ENCODE results near the gene MTMR12.

DNA sequence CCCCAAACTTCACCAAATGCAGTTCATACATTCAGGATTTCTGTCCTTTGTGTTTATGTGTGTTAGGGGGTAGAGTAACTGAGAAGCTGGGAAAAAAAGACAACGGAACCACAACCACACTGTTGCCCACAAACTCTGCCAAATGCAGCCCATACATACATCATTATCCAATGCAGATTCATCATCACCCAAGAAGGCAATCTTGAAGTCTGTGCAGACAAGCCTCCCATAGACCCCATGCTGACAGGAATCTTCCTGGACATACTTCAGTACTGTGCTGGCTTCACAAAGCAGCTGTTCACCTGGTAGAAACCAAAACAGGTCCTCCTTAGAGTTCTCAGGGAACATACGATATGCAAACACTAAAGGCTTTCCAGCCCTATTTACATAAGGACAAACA lies 38.9 kb downstream of the MTMR12 start:
- TF ChIP-seq, protein P1, sequence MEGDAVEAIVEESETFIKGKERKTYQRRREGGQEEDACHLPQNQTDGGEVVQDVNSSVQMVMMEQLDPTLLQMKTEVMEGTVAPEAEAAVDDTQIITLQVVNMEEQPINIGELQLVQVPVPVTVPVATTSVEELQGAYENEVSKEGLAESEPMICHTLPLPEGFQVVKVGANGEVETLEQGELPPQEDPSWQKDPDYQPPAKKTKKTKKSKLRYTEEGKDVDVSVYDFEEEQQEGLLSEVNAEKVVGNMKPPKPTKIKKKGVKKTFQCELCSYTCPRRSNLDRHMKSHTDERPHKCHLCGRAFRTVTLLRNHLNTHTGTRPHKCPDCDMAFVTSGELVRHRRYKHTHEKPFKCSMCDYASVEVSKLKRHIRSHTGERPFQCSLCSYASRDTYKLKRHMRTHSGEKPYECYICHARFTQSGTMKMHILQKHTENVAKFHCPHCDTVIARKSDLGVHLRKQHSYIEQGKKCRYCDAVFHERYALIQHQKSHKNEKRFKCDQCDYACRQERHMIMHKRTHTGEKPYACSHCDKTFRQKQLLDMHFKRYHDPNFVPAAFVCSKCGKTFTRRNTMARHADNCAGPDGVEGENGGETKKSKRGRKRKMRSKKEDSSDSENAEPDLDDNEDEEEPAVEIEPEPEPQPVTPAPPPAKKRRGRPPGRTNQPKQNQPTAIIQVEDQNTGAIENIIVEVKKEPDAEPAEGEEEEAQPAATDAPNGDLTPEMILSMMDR (IDR thresholded peaks at IDR 0.05), result no peak
- TF ChIP-seq POLR2AphosphoS5 (IDR thresholded peaks at IDR 0.05), result no peak
- TF ChIP-seq POLR2A (IDR thresholded peaks at IDR 0.05), result no peak

Measured in prostate gland (tissue), 2 donors.